Esophagus muscularis mucosa (tissue), 3 donors: Measurements from ENCODE around the gene ADAMTS10.

Experiments
- POLR2A ChIP-seq: fragments of 450-650 bp; IDR thresholded peaks from one replicate; pipeline ENCODE4 v1.6.1; 2017; ENCODE audit warnings: antibody characterized with exemption, moderate library complexity, mild to moderate bottlenecking, low read depth
- TF ChIP-seq, protein P1 (sequence below), 3 experiments: fragments of 200-600 bp in 2 of 3; fragments of 450-650 bp in 1 of 3; sonication (generic) in 2 of 3; IDR thresholded peaks; one replicate each; pipeline ENCODE4 v1.5.1; 2017 to 2019; ENCODE audit warnings: antibody characterized with exemption in 3 of 3, mild to moderate bottlenecking in 2 of 3, moderate library complexity in 1 of 3

DNA sequence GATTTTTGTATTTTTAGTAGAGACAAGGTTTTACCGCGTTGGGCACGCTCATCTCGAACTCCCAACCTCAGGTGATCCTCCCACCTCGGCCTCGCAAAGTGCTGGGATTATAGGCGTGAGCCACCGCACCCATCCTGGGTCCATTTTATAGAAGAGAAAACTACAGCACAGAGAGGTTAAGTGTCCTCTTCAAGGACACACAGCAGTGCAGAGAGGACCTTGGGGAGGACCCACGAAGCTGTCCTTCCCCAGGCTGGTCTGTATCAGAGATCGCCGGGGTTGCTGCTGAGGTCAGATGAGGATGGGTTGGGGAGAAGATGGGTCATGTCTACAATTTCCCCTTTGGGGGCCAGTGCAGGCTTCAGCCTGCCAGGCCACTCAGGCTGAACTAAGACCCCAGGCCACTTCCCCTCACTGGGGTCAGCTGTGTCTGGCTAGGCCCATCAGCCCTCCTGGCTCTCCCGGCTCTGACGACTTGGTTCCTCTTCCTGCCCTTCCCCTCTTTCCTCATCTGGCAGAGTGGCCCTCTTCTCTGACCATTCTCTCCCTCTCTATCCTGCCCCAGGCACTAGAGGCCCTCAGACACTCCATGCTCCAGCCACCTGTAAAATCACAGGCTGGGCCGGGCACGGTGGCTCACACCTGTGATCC, 42.9 kb downstream of the ADAMTS10 start:
- TF ChIP-seq, protein P1, sequence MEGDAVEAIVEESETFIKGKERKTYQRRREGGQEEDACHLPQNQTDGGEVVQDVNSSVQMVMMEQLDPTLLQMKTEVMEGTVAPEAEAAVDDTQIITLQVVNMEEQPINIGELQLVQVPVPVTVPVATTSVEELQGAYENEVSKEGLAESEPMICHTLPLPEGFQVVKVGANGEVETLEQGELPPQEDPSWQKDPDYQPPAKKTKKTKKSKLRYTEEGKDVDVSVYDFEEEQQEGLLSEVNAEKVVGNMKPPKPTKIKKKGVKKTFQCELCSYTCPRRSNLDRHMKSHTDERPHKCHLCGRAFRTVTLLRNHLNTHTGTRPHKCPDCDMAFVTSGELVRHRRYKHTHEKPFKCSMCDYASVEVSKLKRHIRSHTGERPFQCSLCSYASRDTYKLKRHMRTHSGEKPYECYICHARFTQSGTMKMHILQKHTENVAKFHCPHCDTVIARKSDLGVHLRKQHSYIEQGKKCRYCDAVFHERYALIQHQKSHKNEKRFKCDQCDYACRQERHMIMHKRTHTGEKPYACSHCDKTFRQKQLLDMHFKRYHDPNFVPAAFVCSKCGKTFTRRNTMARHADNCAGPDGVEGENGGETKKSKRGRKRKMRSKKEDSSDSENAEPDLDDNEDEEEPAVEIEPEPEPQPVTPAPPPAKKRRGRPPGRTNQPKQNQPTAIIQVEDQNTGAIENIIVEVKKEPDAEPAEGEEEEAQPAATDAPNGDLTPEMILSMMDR (IDR thresholded peaks at IDR 0.05) = no peak
- TF ChIP-seq POLR2A = no peak
